Measurements from ENCODE around the gene TMEM63C.

Gene TMEM63C

GRCh38 chr14:77284466-77284865 is 102.9 kb downstream of the TMEM63C start:
- no peak for ATAC-seq (replicated peaks)
- H3K4me1 Mint-ChIP-seq, result no peaks in the 10 kb centered on the region
- no peak overlapping the region for H3K4me3 Mint-ChIP-seq
- no peak overlapping the region for H3K27ac Mint-ChIP-seq
- no peaks in the 10 kb centered on the region for H3K9me3 Mint-ChIP-seq
- H3K27me3 Mint-ChIP-seq, result no peaks in the 10 kb centered on the region
- H3K36me3 Mint-ChIP-seq, result peaks cover 38 to 66% of the 10 kb centered on the region in 2 donors
- no peak for DNase-seq

GRCh38 chr14:77286576-77286975 is 105.0 kb downstream of the TMEM63C start:
- DNase-seq, result no peak
- Mint-ChIP-seq H3K4me1 (no peaks in the 10 kb centered on the region), H3K9me3 (no peaks in the 10 kb centered on the region), H3K27me3 (no peaks in the 10 kb centered on the region), H3K4me3 (no peak overlapping the region), H3K27ac (no peak overlapping the region), H3K36me3 (peaks cover 40 to 65% of the 10 kb centered on the region in 2 donors)
- ATAC-seq (replicated peaks), result no peak

- ATAC-seq (replicated peaks) (no peak), DNase-seq (no peak)
- Mint-ChIP-seq H3K4me1 (no peaks in the 10 kb centered on the region), H3K27me3 (no peaks in the 10 kb centered on the region), H3K4me3 (no peak overlapping the region), H3K27ac (no peak overlapping the region), H3K9me3 (no peaks in the 10 kb centered on the region), H3K36me3 (peaks cover 27 to 48% of the 10 kb centered on the region in 2 donors)
These were observed 109.1 kb downstream of the TMEM63C start for GRCh38 chr14:77290705-77291104.

- no peaks in the 10 kb centered on the region for H3K27me3 Mint-ChIP-seq
- no peaks in the 10 kb centered on the region for H3K9me3 Mint-ChIP-seq
- no peak for ATAC-seq (replicated peaks)
- H3K27ac Mint-ChIP-seq, result no peak overlapping the region
- H3K4me1 Mint-ChIP-seq, result no peaks in the 10 kb centered on the region
- H3K36me3 Mint-ChIP-seq, result peaks cover 35 to 52% of the 10 kb centered on the region in 2 donors
- no peak for DNase-seq
- no peak overlapping the region for H3K4me3 Mint-ChIP-seq
These were observed 114.6 kb downstream of the TMEM63C start for GRCh38 chr14:77296155-77296554.

GRCh38 chr14:77296906-77297305 is 115.3 kb downstream of the TMEM63C start:
- Mint-ChIP-seq H3K36me3 (peaks cover 35 to 52% of the 10 kb centered on the region in 2 donors), H3K9me3 (no peaks in the 10 kb centered on the region), H3K4me3 (no peak overlapping the region), H3K27me3 (no peaks in the 10 kb centered on the region), H3K4me1 (no peaks in the 10 kb centered on the region), H3K27ac (no peak overlapping the region)
- no peak for ATAC-seq (replicated peaks)
- DNase-seq, result no peak

DNA sequence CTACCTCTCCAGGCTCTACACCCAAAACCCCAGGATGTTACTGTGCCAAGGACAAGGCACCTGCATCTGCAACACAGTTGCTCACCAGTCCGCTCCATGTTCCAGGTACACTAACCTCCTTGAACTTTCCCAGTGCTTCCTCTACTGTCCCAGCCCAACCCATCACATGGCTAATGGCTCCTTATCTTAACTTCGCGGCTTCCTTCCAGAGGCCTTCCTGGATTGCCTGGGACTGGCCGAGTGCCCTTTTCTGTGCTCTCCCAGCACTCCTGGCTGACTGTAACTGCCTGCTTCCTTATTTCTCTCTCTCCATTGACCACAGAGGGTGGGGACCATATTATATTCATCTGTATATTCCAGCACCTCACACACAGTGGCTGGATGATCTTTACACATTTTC is 118.2 kb downstream of the TMEM63C start:
- no peak overlapping the region for H3K27ac Mint-ChIP-seq
- ATAC-seq (replicated peaks) (no peak), DNase-seq (no peak)
- no peaks in the 10 kb centered on the region for H3K27me3 Mint-ChIP-seq
- H3K4me3 Mint-ChIP-seq, result no peak overlapping the region
- no peaks in the 10 kb centered on the region for H3K4me1 Mint-ChIP-seq
- peaks cover 34 to 55% of the 10 kb centered on the region in 2 donors for H3K36me3 Mint-ChIP-seq
- no peaks in the 10 kb centered on the region for H3K9me3 Mint-ChIP-seq

GRCh38 chr14:77301103-77301502 is 119.5 kb downstream of the TMEM63C start:
- no peak overlapping the region for H3K4me3 Mint-ChIP-seq
- no peaks in the 10 kb centered on the region for H3K27me3 Mint-ChIP-seq
- H3K4me1 Mint-ChIP-seq, result no peaks in the 10 kb centered on the region
- no peak overlapping the region for H3K27ac Mint-ChIP-seq
- no peaks in the 10 kb centered on the region for H3K9me3 Mint-ChIP-seq
- ATAC-seq (replicated peaks), result peak; percentile 75 to 81
- H3K36me3 Mint-ChIP-seq, result peaks cover 31 to 49% of the 10 kb centered on the region in 2 donors
- peak; percentile 41 for DNase-seq

- peaks cover 3 to 10% of the 10 kb centered on the region in 2 donors for H3K4me1 Mint-ChIP-seq
- ATAC-seq (replicated peaks) (peak; percentile 33 to 52), DNase-seq (no peak)
- H3K27ac Mint-ChIP-seq, result no peak overlapping the region
- no peaks in the 10 kb centered on the region for H3K27me3 Mint-ChIP-seq
- H3K9me3 Mint-ChIP-seq, result no peaks in the 10 kb centered on the region
- H3K36me3 Mint-ChIP-seq, result peaks cover 17 to 38% of the 10 kb centered on the region in 2 donors
- H3K4me3 Mint-ChIP-seq, result no peak overlapping the region
These were observed 121.3 kb downstream of the TMEM63C start for GRCh38 chr14:77302926-77303325.

DNA sequence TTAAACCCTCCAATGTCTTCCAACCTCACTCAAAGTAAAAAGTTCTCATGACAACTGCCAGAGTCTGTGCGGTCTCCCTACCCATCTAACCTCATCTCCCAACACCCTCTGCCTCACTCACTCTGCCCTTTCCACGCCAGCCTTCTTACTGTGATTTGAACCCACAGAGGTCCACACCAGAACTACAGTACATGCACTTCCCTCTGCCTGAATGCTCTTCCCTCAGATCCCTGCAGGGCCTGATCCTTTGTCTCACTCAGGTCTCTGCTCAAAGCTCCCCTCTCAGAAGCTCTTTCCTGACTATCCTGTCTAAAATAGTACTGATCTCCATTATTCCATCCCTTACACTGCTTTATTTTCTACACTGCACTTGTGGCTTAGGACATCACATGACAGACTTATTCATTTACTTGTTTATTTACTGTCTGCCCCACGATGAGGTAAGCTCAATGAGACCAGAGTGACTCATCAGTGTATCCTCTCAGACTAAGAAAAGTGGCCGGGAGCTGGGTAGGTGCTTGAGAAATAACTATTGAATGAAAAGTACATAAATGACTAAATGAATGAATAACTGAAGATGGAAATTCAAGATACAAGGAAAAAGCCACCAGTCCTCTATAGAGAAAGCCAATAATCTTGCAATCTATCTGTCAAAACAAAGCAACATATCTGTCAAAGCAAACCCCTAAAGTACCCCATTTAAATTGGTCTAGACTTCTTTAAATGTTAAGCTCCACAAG is 122.0 kb downstream of the TMEM63C start:
- DNase-seq (no peak), ATAC-seq (replicated peaks) (peak in 1 of 2 donors; percentile 49)
- Mint-ChIP-seq H3K9me3 (no peaks in the 10 kb centered on the region), H3K4me3 (no peak overlapping the region), H3K27ac (no peak overlapping the region), H3K4me1 (peaks cover 3 to 14% of the 10 kb centered on the region in 2 donors), H3K27me3 (no peaks in the 10 kb centered on the region), H3K36me3 (peaks cover 10 to 35% of the 10 kb centered on the region in 2 donors)

DNA sequence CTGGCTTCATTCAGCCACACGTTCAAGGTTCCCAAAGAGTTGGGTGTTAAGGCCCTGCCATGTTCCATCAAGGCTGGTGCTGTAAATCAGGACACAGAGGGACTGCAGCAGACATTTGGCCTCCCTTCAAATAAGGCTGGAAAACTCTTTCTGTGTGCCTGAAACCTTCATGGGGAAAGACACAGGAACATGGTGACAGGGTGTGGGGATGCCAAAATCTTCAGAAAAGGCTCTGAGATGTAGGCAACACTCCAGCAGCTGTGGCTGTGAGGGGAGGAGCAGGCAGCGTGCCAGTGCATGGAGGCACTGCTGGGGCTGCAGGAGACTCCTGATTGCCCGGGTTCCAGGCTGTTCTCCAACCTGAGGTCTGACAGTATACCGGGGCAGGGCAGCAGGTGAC is 124.1 kb downstream of the TMEM63C start:
- peaks cover 9 to 33% of the 10 kb centered on the region in 2 donors for H3K36me3 Mint-ChIP-seq
- no peak overlapping the region for H3K27ac Mint-ChIP-seq
- H3K4me1 Mint-ChIP-seq, result peaks cover 8 to 23% of the 10 kb centered on the region in 2 donors
- DNase-seq (no peak), ATAC-seq (replicated peaks) (no peak)
- H3K4me3 Mint-ChIP-seq, result no peak overlapping the region
- no peaks in the 10 kb centered on the region for H3K27me3 Mint-ChIP-seq
- no peaks in the 10 kb centered on the region for H3K9me3 Mint-ChIP-seq

DNA sequence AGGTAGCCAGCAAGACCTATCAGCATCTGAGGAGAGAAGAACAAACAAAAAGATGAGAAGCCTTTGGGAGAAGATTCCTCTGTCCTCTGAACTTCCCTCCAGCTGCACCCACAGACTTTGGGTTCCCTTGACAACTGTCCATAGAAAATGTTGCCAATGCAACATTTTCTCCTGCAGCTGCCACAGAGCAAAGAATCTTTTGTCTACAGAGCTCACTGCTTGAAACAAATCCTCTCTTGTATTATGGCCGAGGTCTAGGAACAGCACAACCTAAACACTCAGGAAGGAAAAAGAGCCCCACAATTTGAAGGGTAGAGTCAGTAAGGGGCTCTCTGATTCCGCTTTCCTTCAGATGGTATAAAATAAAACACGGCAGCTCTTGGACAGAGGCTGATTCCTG is 124.8 kb downstream of the TMEM63C start:
- no peaks in the 10 kb centered on the region for H3K27me3 Mint-ChIP-seq
- no peak overlapping the region for H3K4me3 Mint-ChIP-seq
- peaks cover 8 to 23% of the 10 kb centered on the region in 2 donors for H3K4me1 Mint-ChIP-seq
- H3K36me3 Mint-ChIP-seq, result peaks cover 13 to 38% of the 10 kb centered on the region in 2 donors
- H3K9me3 Mint-ChIP-seq, result no peaks in the 10 kb centered on the region
- ATAC-seq (replicated peaks), result no peak
- H3K27ac Mint-ChIP-seq, result peak overlapping the region; percentile 67
- no peak for DNase-seq

- Mint-ChIP-seq H3K4me1 (peaks cover 8 to 23% of the 10 kb centered on the region in 2 donors), H3K9me3 (no peaks in the 10 kb centered on the region), H3K27me3 (no peaks in the 10 kb centered on the region), H3K4me3 (no peak overlapping the region), H3K36me3 (peaks cover 15 to 43% of the 10 kb centered on the region in 2 donors), H3K27ac (no peak overlapping the region)
- ATAC-seq (replicated peaks), result peak in 1 of 2 donors; percentile 63
- DNase-seq, result no peak
These were observed 125.4 kb downstream of the TMEM63C start for GRCh38 chr14:77306851-77307496.

All from stimulated activated naive B cell treated with anti-CD40 and anti-IgM and Interleukin-4, amounts not matched to agents 10 μg/mL and 1 μg/mL and 100 μg/mL, for 72 hours (primary cell).